OCI-LY1 (cell line): ENCODE results near the gene REX1BD.

Experiments
- H2AFZ ChIP-seq: fragments of 200-600 bp; sonication (generic), shearing (Covaris generic); 2 replicates; pipeline ENCODE4 v1.6.0; 2014; ENCODE audit warnings: antibody characterized with exemption, mild to moderate bottlenecking, low read length
- H3F3A ChIP-seq: fragments of 200-600 bp; sonication (generic), shearing (Covaris generic); 2 replicates; pipeline ENCODE4 v1.6.0; 2014; ENCODE audit warnings: mild to moderate bottlenecking, antibody characterized with exemption, low read length, moderate library complexity; ENCODE audit not compliant: insufficient read depth
- H3K27ac ChIP-seq: fragments of 200-600 bp; sonication (generic); 2 replicates; pipeline ENCODE4 v1.5.1; 2014; ENCODE audit warnings: low read length, mixed run types, mild to moderate bottlenecking, low read depth; ENCODE audit not compliant: poor library complexity, severe bottlenecking
- H3K27me3 ChIP-seq: fragments of 200-600 bp; sonication (generic); 2 replicates; pipeline ENCODE4 v1.6.0; 2014; ENCODE audit warnings: antibody characterized with exemption, mild to moderate bottlenecking, low read length, moderate library complexity; ENCODE audit not compliant: insufficient read depth
- H3K36me3 ChIP-seq: fragments of 200-600 bp; sonication (generic); 2 replicates; pipeline ENCODE4 v1.6.1; 2014; ENCODE audit warnings: mild to moderate bottlenecking, antibody characterized with exemption, low read length, moderate library complexity, mixed read lengths; ENCODE audit not compliant: insufficient read depth
- H3K4me1 ChIP-seq: fragments of 200-600 bp; sonication (generic); 2 replicates; pipeline ENCODE4 v1.5.1; 2014; ENCODE audit warnings: mild to moderate bottlenecking, low read length, moderate library complexity; ENCODE audit not compliant: insufficient read depth, severe bottlenecking
- H3K4me2 ChIP-seq: fragments of 200-600 bp; sonication (generic), shearing (Covaris generic); 2 replicates; pipeline ENCODE4 v1.6.1; 2014; ENCODE audit warnings: low read length
- H3K4me3 ChIP-seq: fragments of 200-600 bp; sonication (generic); 2 replicates; pipeline ENCODE4 v1.5.1; 2014; ENCODE audit warnings: low read length, low read depth, mild to moderate bottlenecking, mixed read lengths; ENCODE audit not compliant: poor library complexity, severe bottlenecking
- H3K79me2 ChIP-seq: fragments of 200-600 bp; shearing (Covaris generic); 2 replicates; pipeline ENCODE4 v1.6.1; 2016; ENCODE audit warnings: mixed run types, low read length, mixed read lengths; ENCODE audit not compliant: insufficient read depth
- H3K9ac ChIP-seq: fragments of 200-600 bp; sonication (generic), shearing (Covaris generic); 2 replicates; pipeline ENCODE4 v1.6.1; 2014; ENCODE audit warnings: mild to moderate bottlenecking, low read length, mixed read lengths
- H3K9me2 ChIP-seq: fragments of 200-600 bp; sonication (generic), shearing (Covaris generic); 2 replicates; pipeline ENCODE4 v1.6.1; 2014; ENCODE audit warnings: low read depth, mild to moderate bottlenecking, low read length, mixed read lengths
- H3K9me3 ChIP-seq: fragments of 200-600 bp; shearing (Covaris generic); 2 replicates; pipeline ENCODE4 v1.6.1; 2014; ENCODE audit warnings: low read length, mixed read lengths
- H4K20me1 ChIP-seq: fragments of 200-600 bp; sonication (generic), shearing (Covaris generic); 2 replicates; pipeline ENCODE4 v1.6.0; 2016; ENCODE audit warnings: mild to moderate bottlenecking, low read length; ENCODE audit not compliant: insufficient read depth
- EZH2 ChIP-seq: fragments of 200-600 bp; sonication (generic), shearing (Covaris generic); IDR thresholded peaks from 2 replicates; pipeline ENCODE4 v1.8.0; 2017; ENCODE audit warnings: borderline replicate concordance, mixed run types, mild to moderate bottlenecking, antibody characterized with exemption, low read length, moderate library complexity, mixed read lengths
- TF ChIP-seq, protein P1 (sequence below): fragments of 200-600 bp; sonication (generic), shearing (Covaris generic); IDR thresholded peaks from 2 replicates; pipeline ENCODE4 v1.5.1; 2017; ENCODE audit warnings: mild to moderate bottlenecking, antibody characterized with exemption, low read length, moderate library complexity, mixed read lengths

REX1BD gene

DNA sequence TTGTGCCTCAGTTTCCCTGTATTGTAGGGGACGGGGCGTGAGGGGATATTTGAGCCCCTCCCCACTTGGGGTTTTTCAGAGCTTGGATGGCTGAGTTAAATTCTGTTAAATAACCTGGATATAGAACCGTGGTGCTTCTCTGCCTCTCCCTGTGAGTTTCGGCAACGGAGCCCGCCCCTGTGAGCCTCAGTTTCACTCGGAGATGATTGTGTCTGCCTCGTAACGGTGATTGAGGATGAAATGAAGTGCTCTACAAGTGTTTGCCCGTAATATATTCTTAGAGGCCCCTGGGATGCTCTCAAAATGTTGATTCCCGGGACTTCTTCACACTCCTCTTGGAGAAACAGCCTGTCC is 30.4 kb upstream of the REX1BD start:
- Histone ChIP-seq H3K79me2 (peaks cover 13% of the 10 kb centered on the region), H3K9me3 (no peaks in the 10 kb centered on the region), H3K27ac (peak overlapping the region; percentile 55), H4K20me1 (no peaks in the 10 kb centered on the region), H3K9ac (peak overlapping the region; percentile 91), H3K4me2 (peak overlapping the region; percentile 97), H3F3A (no peaks in the 10 kb centered on the region), H3K4me3 (peak overlapping the region; percentile 82), H2AFZ (no peak overlapping the region), H3K36me3 (peaks cover 17% of the 10 kb centered on the region), H3K9me2 (no peaks in the 10 kb centered on the region), H3K27me3 (no peaks in the 10 kb centered on the region), H3K4me1 (peaks cover 35% of the 10 kb centered on the region)
- no peak for TF ChIP-seq EZH2
- TF ChIP-seq, protein P1, sequence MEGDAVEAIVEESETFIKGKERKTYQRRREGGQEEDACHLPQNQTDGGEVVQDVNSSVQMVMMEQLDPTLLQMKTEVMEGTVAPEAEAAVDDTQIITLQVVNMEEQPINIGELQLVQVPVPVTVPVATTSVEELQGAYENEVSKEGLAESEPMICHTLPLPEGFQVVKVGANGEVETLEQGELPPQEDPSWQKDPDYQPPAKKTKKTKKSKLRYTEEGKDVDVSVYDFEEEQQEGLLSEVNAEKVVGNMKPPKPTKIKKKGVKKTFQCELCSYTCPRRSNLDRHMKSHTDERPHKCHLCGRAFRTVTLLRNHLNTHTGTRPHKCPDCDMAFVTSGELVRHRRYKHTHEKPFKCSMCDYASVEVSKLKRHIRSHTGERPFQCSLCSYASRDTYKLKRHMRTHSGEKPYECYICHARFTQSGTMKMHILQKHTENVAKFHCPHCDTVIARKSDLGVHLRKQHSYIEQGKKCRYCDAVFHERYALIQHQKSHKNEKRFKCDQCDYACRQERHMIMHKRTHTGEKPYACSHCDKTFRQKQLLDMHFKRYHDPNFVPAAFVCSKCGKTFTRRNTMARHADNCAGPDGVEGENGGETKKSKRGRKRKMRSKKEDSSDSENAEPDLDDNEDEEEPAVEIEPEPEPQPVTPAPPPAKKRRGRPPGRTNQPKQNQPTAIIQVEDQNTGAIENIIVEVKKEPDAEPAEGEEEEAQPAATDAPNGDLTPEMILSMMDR = no peak

DNA sequence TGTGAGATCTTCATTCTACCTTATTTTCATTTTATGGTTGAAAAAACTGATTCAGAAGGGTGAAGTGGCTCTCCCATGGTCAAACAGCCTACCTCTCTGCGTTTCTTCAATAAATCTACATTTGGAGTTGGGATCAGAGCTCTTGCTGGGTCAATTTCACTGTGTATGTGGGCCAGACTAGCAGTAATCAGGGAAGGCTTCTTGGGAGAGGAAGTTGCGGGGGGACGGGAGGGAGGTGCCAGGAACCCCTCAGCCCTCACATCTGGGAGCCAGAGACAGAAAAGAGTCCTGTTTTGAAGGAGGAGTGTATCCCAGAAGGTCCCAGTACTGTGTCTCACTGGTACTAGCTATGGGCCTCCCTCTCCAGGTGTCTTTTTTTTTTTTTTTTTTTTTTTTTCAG is 30.0 kb upstream of the REX1BD start:
- H3K9me2 ChIP-seq = no peaks in the 10 kb centered on the region
- peak overlapping the region; percentile 91 for H3K9ac ChIP-seq
- H3K9me3 ChIP-seq = no peaks in the 10 kb centered on the region
- peak overlapping the region; percentile 55 for H3K27ac ChIP-seq
- peaks cover 30% of the 10 kb centered on the region for H3K4me1 ChIP-seq
- no peak overlapping the region for H2AFZ ChIP-seq
- H3K27me3 ChIP-seq = no peaks in the 10 kb centered on the region
- peaks cover 19% of the 10 kb centered on the region for H3K36me3 ChIP-seq
- no peaks in the 10 kb centered on the region for H3F3A ChIP-seq
- H4K20me1 ChIP-seq = no peaks in the 10 kb centered on the region
- TF ChIP-seq, protein P1 = no peak
- no peak for TF ChIP-seq EZH2
- H3K79me2 ChIP-seq = peaks cover 13% of the 10 kb centered on the region
- H3K4me2 ChIP-seq = peak overlapping the region; percentile 97
- peak overlapping the region; percentile 82 for H3K4me3 ChIP-seq

DNA sequence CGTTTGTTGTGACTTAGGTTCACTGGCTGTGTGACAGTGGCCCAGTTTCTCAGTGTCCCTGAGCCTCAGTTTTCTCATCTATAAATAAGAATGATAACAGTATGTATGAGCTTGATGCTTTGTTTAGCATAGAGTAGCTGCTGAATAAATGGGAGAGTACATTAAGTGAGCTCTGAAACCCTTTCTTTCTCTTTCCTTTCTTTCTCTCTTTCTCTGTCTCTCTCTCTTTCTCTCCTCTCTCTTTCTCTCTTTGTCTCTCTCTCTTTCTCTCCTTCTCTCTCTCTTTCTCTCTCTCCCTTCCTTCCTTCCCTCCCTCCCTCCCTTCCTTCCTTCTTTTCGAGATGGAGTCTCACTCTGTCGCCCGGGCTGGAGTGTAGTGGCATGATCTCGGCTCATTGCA is 28.9 kb upstream of the REX1BD start:
- H3F3A ChIP-seq = no peaks in the 10 kb centered on the region
- H3K9me2 ChIP-seq = no peaks in the 10 kb centered on the region
- peaks cover 30% of the 10 kb centered on the region for H3K36me3 ChIP-seq
- H3K9me3 ChIP-seq = no peaks in the 10 kb centered on the region
- no peaks in the 10 kb centered on the region for H4K20me1 ChIP-seq
- no peaks in the 10 kb centered on the region for H3K27me3 ChIP-seq
- H3K4me1 ChIP-seq = peaks cover 25% of the 10 kb centered on the region
- H3K9ac ChIP-seq = peak overlapping the region; percentile 37; the same call in 1 of the 2 replicates
- peaks cover 13% of the 10 kb centered on the region for H3K79me2 ChIP-seq
- no peak overlapping the region for H3K27ac ChIP-seq
- H3K4me2 ChIP-seq = peak overlapping the region; percentile 97
- H3K4me3 ChIP-seq = peak overlapping the region; percentile 82
- H2AFZ ChIP-seq = no peak overlapping the region
- no peak for TF ChIP-seq EZH2
- TF ChIP-seq, protein P1 = no peak
